GM18517 (cell line): ENCODE measurements around the gene C15orf39.
"Not testable (repeated sequence)": the region's sequence is repeated elsewhere in the genome, so short reads cannot be mapped to it uniquely, and the experiment has no call there.

ENCODE experiments used
- ATAC-seq: cut with Tn5 transposase; IDR thresholded peaks from one replicate; pipeline ENCODE4 v1.9.1; 2021; ENCODE audit warnings: mild to moderate bottlenecking, moderate library complexity; ENCODE audit not compliant: unreplicated experiment

The C15orf39 gene

GRCh38 chr15:75229191-75230015 lies 27.7 kb downstream of the C15orf39 start:
- ATAC-seq = no peak

DNA sequence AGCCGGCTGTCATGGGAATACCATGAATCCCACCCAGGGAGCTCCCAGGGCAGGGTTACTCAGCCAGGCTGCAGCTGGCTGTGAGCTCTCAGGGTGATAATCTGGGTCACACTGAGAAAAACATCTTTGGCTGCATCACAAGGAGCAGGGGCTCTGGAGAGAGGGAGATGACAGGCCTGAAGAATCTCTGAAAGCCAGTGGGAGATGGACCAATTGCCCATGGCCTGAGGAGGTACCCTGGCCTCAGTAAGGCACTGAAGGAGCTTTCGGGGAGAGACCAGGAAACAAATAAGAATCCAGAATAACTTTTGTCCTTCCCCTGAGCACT lies 28.3 kb downstream of the C15orf39 start:
- ATAC-seq = no peak

- no peak for ATAC-seq
Measured at GRCh38 chr15:75230551-75231371, 29.1 kb downstream of the C15orf39 start.

DNA sequence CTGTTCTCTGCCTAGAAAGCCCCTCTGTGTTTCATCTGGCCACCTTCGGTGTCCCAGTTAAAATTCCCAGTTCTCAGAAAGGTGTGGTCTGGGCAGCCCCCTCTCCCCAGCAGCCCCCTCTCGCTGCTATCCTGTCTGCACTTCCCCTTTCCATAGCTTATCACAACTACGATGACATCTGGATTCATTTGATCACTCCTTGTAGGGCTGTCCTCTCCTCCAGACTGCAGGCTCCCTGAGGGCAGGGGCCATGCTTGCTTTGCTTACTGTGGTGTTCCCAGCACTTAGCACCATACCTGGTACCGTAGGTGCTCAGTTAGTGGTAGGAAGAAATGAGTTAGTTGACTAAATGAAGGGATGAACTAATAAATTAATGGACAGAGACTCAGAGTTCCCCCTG lies 30.2 kb downstream of the C15orf39 start:
- ATAC-seq = no peak

- ATAC-seq = no peak
Measured at GRCh38 chr15:75232252-75232813, 30.7 kb downstream of the C15orf39 start.

DNA sequence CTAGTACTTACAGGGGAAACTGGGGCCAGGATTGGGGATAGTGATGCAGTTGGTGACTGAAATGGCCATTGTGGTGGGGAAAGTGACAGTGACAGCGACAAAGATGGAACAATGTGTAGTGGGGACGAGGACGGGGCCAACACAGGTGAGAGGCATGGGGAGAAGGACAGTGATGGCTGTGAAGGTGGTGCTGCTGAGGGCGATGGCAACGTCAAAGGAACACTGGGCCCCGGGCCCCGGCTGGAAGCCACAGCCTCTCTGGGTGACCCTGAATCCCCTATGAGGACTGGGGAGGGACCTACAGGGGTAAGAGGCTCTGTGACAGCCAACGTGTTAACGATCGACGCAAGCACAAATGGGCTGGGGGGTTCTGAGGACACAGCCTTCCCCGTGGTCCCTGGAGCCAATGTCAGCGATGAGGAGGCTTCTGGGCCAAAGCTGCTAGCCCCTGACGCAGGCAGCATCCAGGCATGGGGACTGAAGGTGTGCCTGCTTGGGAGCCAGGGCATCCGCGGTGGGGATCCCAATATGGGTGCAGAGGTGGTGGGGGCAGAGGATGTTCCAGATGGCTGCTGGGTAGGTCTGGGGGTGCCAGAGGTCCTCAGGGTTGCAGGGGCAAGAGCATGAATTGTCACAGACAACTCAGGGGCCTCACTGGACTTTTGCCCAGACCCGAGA lies 31.3 kb downstream of the C15orf39 start:
- ATAC-seq = no peak

- no peak for ATAC-seq
Measured at GRCh38 chr15:75233504-75234190, 32.0 kb downstream of the C15orf39 start.

- no peak for ATAC-seq
Measured at GRCh38 chr15:75234191-75234810, 32.6 kb downstream of the C15orf39 start.

GRCh38 chr15:75235051-75235673 lies 33.5 kb downstream of the C15orf39 start:
- no peak for ATAC-seq

- ATAC-seq = no peak
Measured at GRCh38 chr15:75235760-75236729, 34.4 kb downstream of the C15orf39 start.

DNA sequence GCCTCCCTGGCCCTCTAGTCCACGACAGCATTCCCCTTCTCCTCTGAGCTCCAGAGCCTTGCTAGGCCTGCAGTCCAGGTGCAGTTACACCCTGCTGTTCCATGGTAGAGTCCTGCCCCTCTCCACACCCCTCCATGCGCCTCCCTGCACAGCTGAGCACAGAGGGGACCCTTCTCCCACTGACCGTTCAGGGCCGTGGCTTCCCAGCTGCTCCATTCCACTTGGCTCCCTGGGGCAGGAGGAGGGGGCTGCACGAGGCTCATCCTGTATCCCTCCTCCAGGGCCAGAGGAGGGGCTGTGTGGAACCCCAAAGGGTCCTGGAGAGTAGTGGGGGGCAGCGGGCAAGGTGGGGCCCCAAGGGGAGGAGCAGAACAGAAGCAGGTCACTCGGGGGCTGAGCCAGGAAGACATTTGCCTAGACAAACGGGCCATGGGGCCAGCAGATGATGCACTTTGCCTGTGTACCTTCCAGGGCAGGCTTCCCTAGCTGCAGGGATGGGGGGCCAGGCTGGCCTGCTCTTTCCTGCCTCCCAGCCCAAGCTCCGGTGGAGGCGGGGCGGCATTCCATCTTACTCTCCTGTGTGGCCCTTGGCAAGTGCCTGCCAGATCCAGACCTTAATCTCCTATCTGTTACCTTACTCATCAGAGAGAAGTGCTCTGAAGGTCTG lies 35.8 kb downstream of the C15orf39 start:
- no peak for ATAC-seq

GRCh38 chr15:75238150-75238549 lies 36.5 kb downstream of the C15orf39 start:
- ATAC-seq = no peak

- not testable (repeated sequence) for ATAC-seq
Measured at GRCh38 chr15:75245741-75246140, 44.1 kb downstream of the C15orf39 start.

DNA sequence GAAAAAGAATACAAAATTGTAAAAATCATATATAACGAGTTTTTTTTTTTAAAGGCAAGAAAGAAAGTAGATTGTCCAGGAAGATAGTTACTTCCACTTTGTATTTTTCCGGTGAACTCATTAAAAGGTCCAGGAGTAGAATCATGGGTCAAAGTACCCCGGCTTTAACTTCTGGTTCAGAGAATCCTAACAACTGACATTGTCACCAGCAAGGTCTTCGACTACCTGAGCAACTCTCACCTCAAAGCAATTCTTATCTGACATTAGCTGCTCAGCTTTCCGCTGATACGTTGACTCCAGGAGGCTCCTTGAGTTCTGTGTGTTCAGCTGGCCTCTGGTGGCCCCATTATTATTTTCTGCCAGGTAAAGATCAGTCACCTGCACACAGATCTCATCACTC lies 47.3 kb downstream of the C15orf39 start:
- not testable (repeated sequence) for ATAC-seq

GRCh38 chr15:75249726-75250125 lies 48.0 kb downstream of the C15orf39 start:
- ATAC-seq = no peak

GRCh38 chr15:75251343-75251742 lies 49.7 kb downstream of the C15orf39 start:
- not testable (repeated sequence) for ATAC-seq

- ATAC-seq = not testable (repeated sequence)
Measured at GRCh38 chr15:75252285-75252684, 50.6 kb downstream of the C15orf39 start.

DNA sequence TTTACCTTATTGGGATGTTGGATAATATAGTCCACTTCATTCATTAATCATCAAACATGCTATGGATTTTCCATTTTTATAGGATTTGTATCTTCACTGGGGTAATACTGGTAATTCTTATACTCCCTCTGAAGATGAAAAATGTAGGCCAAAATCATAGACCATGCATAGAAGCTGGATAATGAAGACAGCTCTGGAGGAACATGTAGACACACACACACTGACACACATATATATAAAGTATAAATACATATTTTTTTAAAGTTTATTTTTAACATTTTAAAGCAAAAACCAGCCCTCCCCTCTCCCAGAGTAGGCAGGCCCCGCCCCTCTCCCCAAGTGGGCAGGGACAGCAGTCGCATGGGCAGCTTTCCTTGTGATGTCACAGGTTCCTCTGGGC lies 56.4 kb downstream of the C15orf39 start, which contains the start of gene GOLGA6C:
GOLGA6C (plus strand) TSS at position 301 of the 400 bp plus-strand sequence. CDS start 265 bp downstream, outside the sequence.
- ATAC-seq = not testable (repeated sequence)
